Measurements from ENCODE around the gene RNF151.

Gene RNF151

GRCh38 chr16:1976951-1977874, 10.6 kb downstream of the RNF151 start:
- no peak for DNase-seq

DNA sequence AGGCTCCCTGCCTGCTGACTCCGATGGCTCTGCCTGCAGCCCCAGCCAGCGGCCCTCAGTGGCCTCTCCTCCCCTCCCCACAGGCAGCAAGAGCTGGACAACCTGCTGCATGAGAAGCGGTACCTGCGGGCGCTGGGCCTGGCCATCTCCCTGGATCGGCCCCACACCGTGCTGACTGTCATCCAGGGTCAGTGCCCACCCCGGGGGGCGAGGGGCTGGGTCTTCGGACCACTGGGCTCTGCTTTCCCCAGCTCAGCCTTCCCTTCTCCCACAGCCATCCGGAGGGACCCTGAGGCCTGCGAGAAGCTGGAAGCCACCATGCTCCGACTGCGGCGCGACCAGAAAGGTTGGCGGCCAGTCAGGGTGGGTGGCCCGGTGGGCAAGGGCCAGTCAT, 11.2 kb downstream of the RNF151 start:
- no peak for DNase-seq

DNA sequence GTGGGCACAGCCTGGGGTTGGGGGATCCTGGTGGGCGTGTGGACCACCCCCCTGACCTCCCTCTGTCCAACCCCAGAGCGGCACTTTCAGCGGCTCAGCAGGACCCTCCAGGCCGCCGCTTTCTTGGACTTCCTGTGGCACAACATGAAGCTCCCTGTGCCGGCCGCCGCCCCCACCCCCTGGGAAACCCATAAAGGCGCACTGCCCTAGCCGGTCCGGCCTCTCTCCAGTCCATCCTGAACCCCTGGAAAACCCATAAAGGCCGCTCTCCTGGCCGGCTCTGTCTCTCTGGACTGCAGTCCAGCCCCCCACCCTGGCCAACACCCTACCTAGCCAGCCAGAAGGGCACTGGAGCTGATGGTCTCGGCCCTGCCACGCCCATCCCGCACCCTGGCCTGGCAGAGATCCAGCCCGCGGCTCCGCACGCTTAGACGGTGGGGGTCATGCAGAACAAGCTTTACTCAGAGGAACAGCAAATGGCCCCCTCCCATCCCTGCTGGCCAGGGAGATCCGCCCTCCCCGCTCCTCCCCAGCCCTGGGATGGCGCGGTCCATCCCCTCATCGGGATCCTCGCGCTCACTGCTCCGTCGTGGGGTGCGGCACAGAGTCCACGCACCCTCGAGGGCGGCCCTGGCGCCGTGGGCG, 11.9 kb downstream of the RNF151 start:
- DNase-seq, result no peak

- DNase-seq, result peak in 1 of 14 donors; percentile 83
Observed at GRCh38 chr16:1979271-1980029, 12.8 kb downstream of the RNF151 start.

GRCh38 chr16:1980030-1980769, 13.5 kb downstream of the RNF151 start:
- DNase-seq, result peak in 1 of 14 donors; percentile 65

DNA sequence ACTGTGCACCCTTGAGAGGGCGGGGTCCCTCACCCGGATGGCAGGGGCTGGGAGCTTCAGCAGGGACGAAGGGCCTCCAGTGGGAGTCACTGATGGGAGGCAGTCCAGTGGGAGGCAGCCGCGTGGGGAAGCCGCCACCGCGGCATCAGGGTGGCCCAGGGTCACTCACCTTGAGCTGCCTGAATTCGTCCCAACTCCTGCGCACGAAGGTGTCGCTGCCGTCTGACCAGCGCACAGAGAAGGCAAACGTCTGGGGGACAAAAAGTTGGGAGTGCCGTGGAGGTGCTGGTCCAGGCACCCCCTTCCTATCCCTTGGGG, 14.1 kb downstream of the RNF151 start:
- no peak for DNase-seq

GRCh38 chr16:1981398-1981836, 14.8 kb downstream of the RNF151 start, which contains the start of gene NOXO1:
Gene NOXO1 (minus strand): TSS chr16:1981469. CDS start chr16:1981179, 290 bp downstream.
- DNase-seq, result no peak

- DNase-seq, result peak in 6 of 14 donors; percentile 5 to 39 (median 14)
Observed at GRCh38 chr16:1982013-1982433, 15.4 kb downstream of the RNF151 start.

- no peak for DNase-seq
Observed at GRCh38 chr16:1982991-1983543, 16.4 kb downstream of the RNF151 start.

- DNase-seq, result peak in 13 of 14 donors; percentile 56 to 91 (median 76)
Observed at GRCh38 chr16:1983544-1984346, 17.1 kb downstream of the RNF151 start, which contains the start of gene GFER. Gene GFER (plus strand): TSS chr16:1984193. CDS start chr16:1984219, 26 bp downstream.

DNA sequence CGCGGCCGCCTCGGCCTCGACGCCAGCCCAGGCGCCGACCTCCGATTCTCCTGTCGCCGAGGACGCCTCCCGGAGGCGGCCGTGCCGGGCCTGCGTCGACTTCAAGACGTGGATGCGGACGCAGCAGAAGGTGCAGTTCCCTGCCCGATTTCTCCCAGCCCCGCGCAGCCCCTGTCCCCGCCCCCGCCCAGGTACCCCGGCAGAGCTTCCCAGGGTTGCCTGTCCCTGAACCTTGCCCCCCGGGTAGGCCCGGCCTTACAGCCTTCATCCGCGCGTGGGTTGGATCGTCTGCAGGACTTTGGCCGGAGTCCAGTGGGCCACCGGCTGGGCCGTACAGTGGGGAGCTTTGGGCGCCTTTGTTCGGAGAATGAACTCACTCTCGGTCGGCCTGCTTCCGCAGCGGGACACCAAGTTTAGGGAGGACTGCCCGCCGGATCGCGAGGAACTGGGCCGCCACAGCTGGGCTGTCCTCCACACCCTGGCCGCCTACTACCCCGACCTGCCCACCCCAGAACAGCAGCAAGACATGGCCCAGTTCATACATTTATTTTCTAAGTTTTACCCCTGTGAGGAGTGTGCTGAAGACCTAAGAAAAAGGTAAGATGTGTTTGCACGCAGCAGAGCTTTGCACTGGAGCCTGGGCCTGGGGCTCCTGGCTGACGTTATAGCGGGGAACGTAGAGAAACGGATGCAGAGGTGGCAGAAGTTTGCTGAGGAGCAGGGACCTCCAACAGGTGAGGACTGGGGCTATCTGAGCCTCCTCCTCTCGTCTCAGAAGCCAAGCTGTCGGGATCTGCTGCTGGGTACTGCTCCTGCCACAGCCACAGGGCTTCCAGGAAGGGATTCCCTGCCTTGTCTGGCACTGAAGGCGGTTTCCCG, 17.9 kb downstream of the RNF151 start:
- DNase-seq, result peak in 3 of 14 donors; percentile 21 to 58 (median 37)

DNA sequence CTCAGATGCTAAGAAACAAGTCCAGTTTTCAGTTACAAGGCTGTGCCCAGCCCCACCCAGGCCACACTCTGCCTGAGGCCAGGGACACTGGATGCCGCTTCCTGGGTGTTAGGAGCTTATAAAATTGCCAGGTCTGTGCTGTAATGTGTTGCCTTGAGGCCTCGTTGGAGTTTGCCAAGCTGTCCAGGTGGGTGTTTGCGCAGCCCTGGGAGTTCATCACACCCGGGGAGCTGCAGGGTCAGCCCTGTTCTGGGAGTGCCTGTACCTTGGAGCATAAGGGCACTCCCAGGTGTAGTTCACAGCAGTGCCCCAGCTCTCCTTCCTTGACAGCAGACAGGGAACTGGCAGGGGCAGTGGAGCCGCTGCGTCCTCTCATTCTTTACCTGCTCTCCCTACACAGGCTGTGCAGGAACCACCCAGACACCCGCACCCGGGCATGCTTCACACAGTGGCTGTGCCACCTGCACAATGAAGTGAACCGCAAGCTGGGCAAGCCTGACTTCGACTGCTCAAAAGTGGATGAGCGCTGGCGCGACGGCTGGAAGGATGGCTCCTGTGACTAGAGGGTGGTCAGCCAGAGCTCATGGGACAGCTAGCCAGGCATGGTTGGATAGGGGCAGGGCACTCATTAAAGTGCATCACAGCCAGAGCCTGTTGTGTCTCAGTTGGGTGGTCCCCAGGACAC, 19.0 kb downstream of the RNF151 start:
- DNase-seq, result no peak

DNA sequence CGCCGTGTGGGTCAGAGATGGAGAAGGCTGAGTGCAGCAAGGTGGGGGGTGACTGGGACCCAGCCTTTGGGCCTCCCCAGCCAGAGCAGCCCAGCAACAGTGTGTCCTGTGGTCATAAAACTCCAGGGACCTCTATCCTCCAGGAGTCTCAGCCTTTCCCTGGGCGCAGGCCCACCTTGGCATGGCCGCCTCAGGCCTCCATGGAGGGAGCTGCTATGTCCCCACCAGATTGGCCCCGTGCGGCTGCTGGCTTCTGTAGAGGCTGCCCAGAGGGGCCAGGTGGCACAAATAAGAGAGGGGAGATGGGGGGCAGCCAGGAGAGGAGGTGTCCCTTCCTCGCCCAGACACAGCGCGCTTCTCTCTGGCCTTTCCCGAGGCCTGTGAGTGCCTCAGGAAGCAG, 20.5 kb downstream of the RNF151 start:
- DNase-seq, result no peak

DNA sequence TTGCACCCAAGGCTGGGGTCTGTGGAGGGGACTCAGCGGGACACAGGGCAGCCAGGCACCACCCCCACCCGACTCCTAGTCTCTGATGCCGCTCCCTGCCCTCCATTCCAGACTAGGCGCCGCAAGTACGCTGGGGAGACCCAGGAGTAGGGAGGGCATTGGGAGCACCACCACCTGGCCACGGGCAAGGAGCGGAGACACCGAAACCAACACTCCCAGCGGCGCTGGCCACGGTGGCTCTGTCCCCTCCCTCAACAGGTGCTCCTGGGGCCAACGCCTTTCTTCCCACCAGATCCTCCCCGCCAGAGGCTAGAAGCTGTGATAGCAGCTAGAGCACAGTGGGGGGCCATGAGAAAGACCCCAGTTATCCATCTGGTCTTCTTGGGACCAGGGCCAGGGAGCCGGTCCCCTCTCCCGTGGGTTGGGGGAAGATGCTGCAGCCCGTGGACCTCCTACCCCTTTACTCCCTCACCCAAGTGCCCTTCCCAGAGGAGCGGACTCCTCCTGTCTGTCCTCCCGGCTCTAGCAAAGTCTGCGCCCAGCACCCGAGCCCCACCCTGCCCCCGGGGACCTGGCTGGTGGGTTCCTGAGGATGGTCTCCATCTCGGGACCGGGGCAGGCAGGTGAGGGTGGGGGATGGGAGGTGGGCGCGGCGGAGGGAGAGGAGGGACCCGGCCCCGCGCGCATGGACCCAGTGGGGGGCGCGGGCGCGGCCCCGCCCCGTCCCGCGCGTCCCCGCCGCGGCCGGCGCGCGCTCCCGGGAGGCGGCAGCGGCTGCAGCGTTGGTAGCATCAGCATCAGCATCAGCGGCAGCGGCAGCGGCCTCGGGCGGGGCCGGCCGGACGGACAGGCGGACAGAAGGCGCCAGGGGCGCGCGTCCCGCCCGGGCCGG, 22.8 kb downstream of the RNF151 start, which contains the start of gene SYNGR3:
SYNGR3 (plus strand) TSS at position 762 of the 892 bp plus-strand sequence. CDS start 133 bp downstream, outside the sequence.
- DNase-seq, result no peak

DNA sequence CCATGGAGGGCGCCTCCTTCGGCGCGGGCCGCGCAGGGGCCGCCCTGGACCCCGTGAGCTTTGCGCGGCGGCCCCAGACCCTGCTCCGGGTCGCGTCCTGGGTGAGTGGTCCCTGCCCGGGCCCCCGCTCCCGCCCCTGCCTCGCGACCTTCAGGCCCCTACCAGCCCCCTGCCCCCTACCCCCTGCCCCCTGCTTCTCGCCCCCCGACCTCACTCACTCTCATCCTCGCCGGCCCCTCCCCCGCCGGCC, 23.4 kb downstream of the RNF151 start:
- no peak for DNase-seq

- DNase-seq, result peak in 1 of 14 donors; percentile 20
Observed at GRCh38 chr16:1990351-1991134, 23.9 kb downstream of the RNF151 start.

GRCh38 chr16:1991135-1991551, 24.5 kb downstream of the RNF151 start:
- DNase-seq, result peak in 1 of 14 donors; percentile 31
